DMS79 treated with DMSO at 0.1 percent for 48 hours (cell line): ENCODE measurements around the gene PDS5A.
"Not testable (repeated sequence)": the region's sequence is repeated elsewhere in the genome, so short reads cannot be mapped to it uniquely, and the experiment has no call there.

ENCODE experiments used
- DNase-seq: peaks from one replicate; lab custom pipeline; 2025; lab: John Stamatoyannopoulos, UW

Gene PDS5A, protein sequence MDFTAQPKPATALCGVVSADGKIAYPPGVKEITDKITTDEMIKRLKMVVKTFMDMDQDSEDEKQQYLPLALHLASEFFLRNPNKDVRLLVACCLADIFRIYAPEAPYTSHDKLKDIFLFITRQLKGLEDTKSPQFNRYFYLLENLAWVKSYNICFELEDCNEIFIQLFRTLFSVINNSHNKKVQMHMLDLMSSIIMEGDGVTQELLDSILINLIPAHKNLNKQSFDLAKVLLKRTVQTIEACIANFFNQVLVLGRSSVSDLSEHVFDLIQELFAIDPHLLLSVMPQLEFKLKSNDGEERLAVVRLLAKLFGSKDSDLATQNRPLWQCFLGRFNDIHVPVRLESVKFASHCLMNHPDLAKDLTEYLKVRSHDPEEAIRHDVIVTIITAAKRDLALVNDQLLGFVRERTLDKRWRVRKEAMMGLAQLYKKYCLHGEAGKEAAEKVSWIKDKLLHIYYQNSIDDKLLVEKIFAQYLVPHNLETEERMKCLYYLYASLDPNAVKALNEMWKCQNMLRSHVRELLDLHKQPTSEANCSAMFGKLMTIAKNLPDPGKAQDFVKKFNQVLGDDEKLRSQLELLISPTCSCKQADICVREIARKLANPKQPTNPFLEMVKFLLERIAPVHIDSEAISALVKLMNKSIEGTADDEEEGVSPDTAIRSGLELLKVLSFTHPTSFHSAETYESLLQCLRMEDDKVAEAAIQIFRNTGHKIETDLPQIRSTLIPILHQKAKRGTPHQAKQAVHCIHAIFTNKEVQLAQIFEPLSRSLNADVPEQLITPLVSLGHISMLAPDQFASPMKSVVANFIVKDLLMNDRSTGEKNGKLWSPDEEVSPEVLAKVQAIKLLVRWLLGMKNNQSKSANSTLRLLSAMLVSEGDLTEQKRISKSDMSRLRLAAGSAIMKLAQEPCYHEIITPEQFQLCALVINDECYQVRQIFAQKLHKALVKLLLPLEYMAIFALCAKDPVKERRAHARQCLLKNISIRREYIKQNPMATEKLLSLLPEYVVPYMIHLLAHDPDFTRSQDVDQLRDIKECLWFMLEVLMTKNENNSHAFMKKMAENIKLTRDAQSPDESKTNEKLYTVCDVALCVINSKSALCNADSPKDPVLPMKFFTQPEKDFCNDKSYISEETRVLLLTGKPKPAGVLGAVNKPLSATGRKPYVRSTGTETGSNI (N-terminal part only)

DNA sequence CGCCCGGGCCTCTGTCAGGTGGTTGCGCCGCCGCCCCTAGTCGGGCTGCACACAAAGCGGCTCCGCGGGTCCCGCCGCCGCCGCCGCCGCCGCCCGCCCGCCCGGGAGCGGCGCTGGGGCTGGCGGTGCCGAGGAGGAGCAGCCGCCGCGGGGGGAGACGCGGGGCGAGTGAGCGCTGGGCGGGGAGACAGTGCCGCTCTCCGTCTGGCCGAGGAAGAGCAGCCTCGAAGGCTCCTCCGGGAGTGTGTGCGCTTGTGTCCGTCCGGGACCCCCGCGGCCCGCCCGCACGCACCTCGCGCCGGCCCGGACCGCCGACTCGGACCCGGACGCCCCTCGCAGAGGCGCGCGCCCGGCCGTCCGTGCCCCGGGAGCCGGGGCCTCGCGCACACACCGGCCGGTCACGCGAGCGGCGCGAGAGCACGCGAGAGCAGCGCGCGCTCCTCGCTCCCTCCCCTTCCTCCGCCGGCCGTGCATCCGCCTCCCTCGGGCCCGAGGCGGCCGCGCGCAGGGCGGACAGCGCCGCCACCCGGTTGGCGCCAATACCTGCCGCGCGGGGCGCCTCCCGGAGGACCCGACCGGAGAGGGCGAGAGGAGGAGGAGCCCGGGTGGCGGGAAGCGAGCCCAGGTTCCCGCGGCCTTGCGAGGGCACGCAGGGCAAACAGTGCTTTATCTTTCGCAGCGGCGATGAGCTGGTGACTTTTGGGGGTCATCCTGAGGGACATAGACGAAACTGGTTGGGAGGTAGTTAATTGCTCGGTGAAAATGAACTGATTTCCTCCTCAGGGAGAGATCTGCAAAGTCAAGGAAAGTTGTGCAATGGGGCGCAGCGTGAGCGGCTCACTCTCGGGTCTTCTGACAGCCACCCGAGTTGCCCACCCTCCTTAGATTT is at the start of gene PDS5A:
PDS5A (minus strand) TSS at position 423 of the 889 bp plus-strand sequence. CDS start 1,334 bp downstream, outside the sequence.
- DNase-seq: peak; percentile 42

DNA sequence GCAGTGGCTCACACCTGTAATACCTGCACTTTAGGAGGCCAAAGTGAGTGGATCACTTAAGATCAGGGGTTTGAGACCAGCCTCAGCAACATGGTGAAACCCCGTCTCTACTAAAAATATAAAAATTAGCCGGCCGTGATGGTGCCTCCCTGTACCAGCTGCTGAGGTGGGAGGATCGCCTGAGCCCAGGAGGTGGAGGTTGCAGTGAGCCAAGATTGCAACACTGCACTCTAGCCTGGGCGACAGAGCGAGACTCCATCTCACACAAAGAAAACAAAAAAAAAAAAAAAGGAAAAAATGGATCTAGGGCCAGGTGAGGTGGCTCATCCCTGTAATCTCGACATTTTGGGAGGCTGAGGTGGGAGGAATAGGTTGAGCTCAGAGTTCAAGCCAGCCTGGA is 46.3 kb upstream of the PDS5A start:
- not testable (repeated sequence) for DNase-seq

DNA sequence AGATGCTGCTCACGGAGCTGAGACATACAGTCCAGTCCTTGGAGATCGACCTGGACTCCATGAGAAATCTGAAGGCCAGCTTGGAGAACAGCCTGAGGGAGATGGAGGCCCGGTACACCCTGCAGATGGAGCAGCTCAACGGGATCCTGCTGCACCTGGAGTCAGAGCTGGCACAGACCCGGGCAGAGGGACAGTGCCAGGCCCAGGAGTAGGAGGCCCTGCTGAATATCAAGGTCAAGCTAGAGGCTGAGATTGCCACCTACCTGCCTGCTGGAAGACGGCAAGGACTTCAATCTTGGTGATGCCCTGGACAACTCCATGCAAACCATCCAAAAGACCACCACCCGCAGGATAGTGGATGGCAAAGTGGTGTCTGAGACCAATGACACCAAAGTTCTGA is 43.4 kb upstream of the PDS5A start:
- DNase-seq: not testable (repeated sequence)

DNA sequence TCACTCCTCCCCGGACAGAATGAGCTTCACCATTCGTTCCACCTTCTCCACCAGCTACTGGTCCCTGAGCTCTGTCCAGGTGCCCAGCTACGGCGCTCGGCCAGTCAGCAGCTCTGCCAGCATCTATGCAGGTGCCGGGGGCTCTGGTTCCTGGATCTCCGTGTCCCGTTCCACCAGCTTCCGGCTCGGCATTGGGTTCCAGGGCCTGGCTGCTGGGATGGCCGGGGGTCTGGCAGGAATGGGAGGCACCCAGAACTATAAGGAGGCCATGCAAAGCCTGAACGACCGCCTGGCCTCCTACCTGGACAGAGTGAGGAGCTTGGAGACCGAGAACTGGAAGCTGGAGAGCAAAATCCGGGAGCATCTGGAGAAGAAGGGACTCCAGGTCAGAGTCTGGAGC is 42.5 kb upstream of the PDS5A start:
- no peak for DNase-seq

DNA sequence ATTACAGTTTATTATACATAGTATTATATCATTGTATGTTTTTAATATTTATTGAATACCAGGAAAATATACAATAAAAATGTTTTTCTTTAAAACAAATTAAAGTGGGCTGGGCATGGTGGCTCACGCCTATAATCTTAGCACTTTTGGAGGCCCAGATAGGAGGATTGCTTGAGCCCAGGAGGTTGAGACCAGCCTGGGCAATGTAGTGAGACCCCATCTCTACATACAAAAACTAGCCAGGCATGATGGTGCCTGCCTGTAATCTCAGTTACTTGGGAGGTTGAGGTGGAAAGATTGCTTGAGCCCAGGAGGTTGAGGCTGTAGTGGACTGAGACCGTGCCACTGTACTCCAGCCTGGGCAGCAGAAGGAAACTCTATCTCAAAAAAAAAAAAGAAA is 38.3 kb upstream of the PDS5A start:
- no peak for DNase-seq

DNA sequence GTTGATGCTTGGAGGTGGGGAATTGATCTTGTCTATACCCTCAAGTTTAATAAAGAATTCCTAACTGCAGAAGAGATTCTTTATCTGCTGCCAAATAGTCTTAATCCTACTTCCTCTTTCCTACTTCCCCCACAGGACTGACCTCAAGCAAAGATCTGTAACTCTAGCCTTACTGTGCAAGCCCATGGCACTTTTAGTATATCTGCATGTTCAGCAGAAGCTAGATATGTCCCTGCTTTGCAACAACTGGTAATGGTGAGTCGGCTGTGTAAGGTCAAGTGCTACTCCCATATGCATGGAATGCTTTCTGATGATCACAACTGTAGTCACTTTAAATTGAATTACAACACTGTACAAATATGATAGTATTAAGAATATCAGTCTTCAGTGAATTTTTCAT is 26.3 kb upstream of the PDS5A start:
- DNase-seq: no peak

DNA sequence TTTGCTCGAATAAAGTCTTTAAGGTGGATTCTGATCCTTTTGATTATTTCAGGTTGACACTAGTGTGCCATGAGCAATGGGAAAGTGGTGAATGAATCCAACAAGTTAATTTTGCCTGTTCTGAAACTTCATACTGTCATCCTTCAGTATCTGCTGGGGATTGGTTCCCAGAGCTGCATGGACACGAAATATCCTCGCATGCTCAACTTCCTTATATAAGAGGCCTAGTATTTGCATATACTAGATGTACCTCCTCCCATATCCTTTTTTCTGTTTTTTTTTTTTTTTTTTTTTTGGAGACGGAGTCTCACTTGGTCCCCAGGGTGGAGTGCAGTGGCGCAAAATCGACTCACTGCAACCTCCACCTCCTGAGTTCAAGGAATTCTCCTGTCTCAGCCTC is 23.0 kb upstream of the PDS5A start:
- no peak for DNase-seq

DNA sequence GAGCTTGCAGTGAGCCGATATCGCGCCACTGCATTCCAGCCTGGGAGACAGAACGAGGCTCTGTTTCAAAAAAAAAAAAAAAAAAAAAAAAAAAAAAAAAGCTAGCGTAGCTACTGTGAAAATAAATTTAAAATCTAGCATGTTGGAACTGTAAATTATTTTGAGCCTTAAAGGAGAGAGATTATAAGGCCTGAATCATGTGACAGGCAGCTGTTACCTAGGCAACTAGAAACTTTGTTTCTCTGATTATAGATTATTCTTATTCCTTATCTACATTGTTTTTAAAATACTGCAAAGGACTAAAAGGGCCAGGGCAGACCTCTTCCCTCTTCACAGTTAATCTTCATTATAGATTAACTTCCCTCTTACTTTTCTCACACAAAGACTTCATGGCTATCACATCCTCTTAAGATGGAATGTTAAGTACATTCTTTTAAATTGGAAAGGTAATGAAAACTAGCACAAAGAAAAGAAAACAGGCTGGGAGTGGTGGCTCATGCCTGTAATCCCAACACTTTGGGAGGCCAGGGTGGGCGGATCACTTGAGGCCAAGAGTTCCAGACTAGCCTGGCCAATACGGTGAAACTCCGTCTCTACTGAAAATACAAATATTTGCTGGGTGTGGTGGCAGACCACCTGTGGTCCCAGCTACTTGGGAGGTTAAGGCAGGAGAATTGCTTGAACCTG is 21.1 kb upstream of the PDS5A start:
- DNase-seq: no peak

DNA sequence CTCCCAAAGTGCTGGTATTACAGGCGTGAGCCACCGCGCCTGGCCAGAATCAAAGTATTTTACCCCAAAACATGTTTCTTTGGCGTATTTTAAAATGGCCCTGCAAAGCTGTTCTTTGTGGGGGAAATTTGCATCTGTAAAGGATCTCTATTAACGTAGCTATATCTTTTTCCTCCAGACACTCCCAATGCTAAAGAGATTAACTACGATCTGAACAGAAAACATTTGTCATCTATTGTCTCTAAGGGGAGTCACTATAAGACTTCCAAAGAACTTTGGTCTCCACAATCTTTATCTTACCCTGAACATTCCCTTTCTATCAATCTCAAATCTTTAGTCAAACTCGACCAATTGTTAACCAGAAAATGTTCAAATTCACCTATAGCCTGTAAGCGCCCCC is 19.1 kb upstream of the PDS5A start:
- DNase-seq: no peak

DNA sequence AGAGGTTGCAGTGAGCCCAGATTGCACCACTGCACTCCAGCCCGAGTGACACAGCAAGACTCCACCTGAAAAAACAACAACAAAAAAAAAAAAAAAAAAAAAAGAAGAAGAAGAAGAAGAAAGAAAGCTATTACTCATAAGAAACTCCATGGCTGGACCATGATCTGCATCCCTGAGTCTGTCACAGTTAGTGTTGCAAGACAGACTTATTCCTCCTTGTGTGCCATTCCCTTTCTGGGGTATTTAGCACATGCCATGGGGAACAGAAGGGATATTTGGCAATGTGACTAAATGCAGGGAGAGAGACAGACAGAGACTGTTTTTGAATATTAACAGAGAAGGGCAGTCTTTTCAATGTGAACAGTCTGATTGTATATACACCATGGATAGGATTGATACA is 16.7 kb upstream of the PDS5A start:
- no peak for DNase-seq

DNA sequence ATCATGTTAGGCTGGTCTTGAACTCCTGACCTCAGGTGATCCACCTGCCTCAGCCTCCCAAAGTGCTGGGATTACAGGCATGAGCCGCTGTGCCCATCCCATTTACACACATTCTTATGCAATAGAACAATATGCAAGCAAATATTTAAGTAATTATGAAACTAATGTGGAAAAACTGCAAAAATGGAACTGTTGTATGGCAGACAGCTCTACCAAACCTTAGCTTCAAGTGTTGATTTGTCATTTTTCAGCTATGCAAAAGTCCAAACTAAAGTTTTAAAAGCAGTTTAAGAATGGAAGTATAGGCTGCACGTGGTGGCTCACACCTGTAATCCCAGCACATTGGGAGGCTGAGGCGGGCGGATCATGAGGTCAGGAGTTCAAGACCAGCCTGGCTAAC is 11.7 kb upstream of the PDS5A start:
- DNase-seq: not testable (repeated sequence)

DNA sequence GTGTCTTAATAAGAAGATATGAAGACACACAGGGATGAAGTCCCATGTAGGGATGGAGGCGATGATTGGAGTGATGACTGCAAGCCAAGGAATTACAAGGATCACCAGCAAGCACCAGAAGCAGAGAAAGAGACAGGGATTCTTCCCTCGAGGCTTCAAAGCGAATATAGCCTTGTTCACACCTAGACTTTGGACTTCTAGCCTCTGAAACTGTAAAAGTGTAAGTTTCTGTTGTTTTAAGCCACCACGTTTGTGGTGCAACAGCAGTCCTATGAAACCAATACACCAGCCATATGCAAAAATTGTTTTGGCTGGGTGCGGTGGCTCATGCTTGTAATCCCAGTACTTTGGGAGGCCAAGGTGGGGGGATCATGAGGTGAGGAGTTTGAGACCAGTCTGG is 9.8 kb upstream of the PDS5A start:
- no peak for DNase-seq

DNA sequence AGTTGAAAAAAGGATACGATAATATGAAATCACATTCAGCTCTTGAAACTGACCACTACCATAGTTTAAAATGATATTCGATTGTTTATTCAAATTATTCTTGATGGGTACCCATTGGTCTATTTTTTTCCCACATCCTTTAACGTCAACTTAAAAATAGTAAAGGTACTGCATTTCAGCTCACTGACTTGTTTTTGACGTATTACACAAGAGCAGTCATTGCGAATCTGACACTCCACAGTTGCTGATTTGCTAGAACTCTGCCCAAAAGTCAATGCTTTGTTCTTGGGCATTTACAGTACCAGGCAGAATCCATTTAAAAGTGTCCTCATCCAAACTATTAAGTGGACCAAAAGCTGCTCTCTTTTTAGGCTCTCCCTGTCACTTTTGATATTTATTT is 1.2 kb upstream of the PDS5A start:
- DNase-seq: no peak

DNA sequence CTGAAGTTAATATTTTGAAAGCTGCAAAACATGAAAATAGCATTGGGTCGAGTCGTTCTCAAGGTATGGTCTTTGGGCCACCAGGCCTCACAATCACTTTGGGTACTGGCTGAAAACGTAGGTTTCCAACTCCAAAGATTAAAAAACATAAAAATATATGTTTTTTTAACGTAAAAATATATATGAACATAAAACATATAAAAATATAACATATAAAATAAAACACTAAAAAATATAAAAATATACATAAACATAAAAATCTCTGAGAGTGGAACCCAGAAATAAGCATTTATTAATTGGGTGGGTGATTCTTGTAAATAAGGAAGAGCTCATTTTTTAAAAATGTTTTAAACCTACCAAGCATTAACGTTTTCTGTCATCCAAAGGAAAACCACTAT is 666 bp upstream of the PDS5A start:
- DNase-seq: no peak

DNA sequence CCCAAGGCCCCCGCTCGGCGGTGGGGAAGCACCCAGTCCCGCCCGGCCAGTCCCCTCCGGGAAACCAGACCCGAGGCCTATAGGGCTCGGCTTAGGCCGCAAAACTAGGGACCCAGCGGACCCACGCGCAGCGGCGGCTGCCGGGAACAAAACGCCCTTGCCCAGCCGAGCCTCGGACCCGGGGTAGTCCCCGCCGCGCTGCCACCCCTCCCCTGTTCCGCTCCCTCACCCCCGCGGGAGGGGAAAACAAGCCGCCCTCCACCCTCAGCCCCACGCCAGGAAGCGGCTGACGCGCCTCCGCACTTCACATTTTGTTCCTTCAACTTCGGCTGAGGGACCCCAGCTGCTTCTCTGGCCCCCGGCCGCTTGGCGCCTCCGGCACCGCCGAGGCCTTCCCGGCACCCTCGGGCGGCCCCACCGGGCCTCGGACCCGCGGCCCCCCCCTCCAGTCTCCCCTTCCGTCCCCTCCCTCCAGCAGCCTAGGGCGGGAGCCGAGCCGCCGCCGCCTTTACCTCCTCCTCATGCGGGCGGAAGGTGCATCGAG is 694 bp downstream of the PDS5A start:
- no peak for DNase-seq

DNA sequence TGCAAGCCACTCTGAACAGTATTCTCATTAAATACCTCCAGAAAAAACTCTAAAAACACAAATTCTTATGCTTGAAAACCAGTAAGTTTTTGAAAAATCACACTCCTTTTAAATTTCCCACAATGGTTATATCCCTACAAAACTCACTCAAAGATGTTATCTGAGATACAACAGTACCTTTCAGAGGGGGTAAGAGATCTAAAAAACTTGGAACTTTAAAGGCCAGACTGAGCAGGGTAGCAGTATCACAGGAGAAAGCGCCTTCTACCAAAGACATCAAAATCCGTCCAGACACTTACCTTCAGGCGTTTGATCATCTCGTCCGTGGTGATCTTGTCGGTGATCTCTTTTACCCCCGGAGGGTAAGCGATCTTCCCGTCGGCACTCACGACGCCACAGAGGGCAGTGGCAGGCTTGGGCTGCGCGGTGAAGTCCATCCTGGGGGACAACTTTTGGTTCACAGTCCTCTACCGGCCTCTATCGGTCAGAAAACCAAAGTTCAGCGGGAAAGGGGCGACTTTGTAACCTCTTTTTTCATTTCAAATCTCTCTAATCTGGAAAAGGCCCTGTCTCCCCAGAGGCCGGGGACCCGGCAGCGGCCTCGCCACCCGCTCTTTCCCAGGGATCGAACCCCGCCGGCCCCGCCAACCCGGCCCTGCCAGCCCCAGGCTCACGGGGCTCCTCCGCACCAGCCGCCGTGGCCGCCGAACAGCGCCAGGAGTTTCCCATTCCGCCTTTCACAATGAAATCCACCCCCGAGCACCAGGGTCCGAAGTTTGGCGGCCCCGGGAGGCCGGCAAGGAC is 1.4 kb downstream of the PDS5A start:
- DNase-seq: peak; percentile 22

DNA sequence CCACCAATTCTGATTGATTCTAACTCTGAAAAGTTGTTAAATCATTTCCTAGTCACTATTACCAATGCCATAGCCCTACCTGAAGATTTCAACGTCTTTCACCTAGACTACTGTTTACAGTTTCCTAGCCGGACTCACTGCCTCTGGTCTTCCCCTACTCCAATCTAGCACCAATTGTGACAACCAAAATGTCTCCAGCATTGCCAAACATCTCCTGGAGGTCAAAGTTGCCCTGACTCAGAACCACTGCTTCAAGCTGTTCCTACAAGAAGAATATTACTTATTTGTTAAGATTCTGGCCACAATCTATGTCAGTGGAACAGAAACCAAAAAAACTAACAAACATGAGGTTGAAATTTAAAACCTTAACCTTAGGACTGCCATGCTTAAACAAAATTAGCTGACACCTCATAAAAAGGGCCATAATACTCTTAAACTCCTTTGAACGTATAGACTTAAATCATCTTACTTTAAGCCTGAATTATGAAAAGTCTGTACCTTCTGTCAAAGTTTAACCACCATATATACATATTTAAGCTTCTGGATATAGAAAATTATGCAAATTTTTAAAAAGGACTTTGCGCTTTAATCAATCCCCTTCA is 2.1 kb downstream of the PDS5A start:
- no peak for DNase-seq

DNA sequence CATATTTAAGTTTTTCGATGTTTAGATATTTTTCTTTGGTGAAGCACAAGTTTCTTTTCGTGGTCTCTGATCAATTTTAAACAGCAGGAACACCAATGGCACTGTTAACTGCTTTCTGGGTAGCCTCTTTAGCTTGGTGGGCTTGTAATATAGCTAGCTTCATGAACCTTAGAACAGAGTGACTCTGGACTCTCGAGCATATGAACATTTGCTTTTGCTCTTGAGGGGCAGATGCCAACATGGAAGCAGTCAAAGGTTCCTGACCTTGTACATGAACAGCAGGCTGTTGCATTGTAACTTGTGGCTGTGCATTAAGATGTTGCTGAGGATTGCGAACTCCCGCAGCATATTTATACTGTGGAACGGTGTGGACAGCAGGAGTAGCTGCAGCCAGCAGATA is 4.7 kb downstream of the PDS5A start:
- not testable (repeated sequence) for DNase-seq
